Lung (tissue), 12 donors: ENCODE measurements around the gene EIF1. TPM values are rescaled to one million over a fixed set of nuclear protein-coding genes. Genes with fewer than 3 reads are reported as not detected.

ENCODE experiments used
- ATAC-seq: fragments of 200-7000 bp; cut with Tn5 transposase; one replicate; pipeline ENCODE4 v1.9.1; 2020; ENCODE audit warnings: moderate number of reproducible peaks; ENCODE audit not compliant: insufficient read depth, low FRiP score
- DNase-seq, 3 donors: peaks; one replicate each; pipeline ENCODE4 v3.0.0-alpha.2; 2013 to 2017
- H3K27ac ChIP-seq, 2 donors: one replicate each; pipeline ENCODE4 v1.5.1; 2013; ENCODE audit warnings: mild to moderate bottlenecking in 2 of 2, moderate library complexity in 2 of 2, control low read depth in 1 of 2, inconsistent platforms in 1 of 2, low read depth in 1 of 2, low read length in 1 of 2
- H3K27me3 ChIP-seq, 3 donors: one replicate each; pipeline ENCODE4 v1.5.1; 2013; ENCODE audit warnings: low read length in 2 of 3; ENCODE audit not compliant: control insufficient read depth in 3 of 3, insufficient read depth in 3 of 3
- H3K36me3 ChIP-seq, 4 donors: one replicate each; pipeline ENCODE4 v1.5.1; 2013; ENCODE audit warnings: low read length in 4 of 4, mild to moderate bottlenecking in 1 of 4, moderate library complexity in 1 of 4; ENCODE audit not compliant: control insufficient read depth in 4 of 4, insufficient read depth in 4 of 4
- H3K4me1 ChIP-seq, 5 donors: one replicate each; pipeline ENCODE4 v1.5.1; 2013; ENCODE audit warnings: low read length in 5 of 5, mild to moderate bottlenecking in 2 of 5, moderate library complexity in 1 of 5; ENCODE audit not compliant: control insufficient read depth in 5 of 5, insufficient read depth in 5 of 5
- H3K4me3 ChIP-seq: one replicate; pipeline ENCODE4 v1.5.1; 2013; ENCODE audit warnings: mild to moderate bottlenecking, control low read depth, moderate library complexity
- H3K9ac ChIP-seq, 2 donors: one replicate each; pipeline ENCODE4 v1.5.1; 2013; ENCODE audit warnings: low read length in 2 of 2, control low read depth in 1 of 2; ENCODE audit not compliant: insufficient read depth in 1 of 2
- H3K9me3 ChIP-seq, 4 donors: one replicate each; pipeline ENCODE4 v1.5.1; 2013; ENCODE audit warnings: low read length in 3 of 4, mild to moderate bottlenecking in 1 of 4, moderate library complexity in 1 of 4; ENCODE audit not compliant: control insufficient read depth in 4 of 4, insufficient read depth in 3 of 4
- WGBS, 2 donors: extraction: QIAGEN DNeasy Blood & Tissue Kit; methylation state at CpG; one replicate each; pipeline ENCODE4 v1.1.7; 2013; 5-methylcytosine and 5-hydroxymethylcytosine counted together
- polyA plus RNA-seq, 2 donors: library from polyadenylated mRNA; stranded (reverse); fragments of 200-250 nt; gene quantifications; one replicate each; pipeline ENCODE4 v1.2.1, GENCODE V29; 2013
- total RNA-seq, 2 donors: library from RNA; depleted of rRNA in 1 of 2; stranded (reverse); fragments of >200 nt in 1 of 2; gene quantifications; one replicate each; pipeline ENCODE4 v1.2.1, GENCODE V29; 2014 to 2021
- TF ChIP-seq, protein P1 (sequence below): IDR thresholded peaks from 2 replicates; pipeline ENCODE4 v1.5.1; 2012; ENCODE audit warnings: mild to moderate bottlenecking; ENCODE audit errors: control extremely low read depth, extremely low read depth
- donor health status: control.
- donor health status: control.
- donor health status: Bipolar disorder and iron deficiency.
- donor health status: healthy.
- donor health status: DM: yes; HTN: yes; CAD: no.

EIF1 gene
- total and polyA plus RNA-seq, 4 donors, result 381 to 872 (median 676) TPM

DNA sequence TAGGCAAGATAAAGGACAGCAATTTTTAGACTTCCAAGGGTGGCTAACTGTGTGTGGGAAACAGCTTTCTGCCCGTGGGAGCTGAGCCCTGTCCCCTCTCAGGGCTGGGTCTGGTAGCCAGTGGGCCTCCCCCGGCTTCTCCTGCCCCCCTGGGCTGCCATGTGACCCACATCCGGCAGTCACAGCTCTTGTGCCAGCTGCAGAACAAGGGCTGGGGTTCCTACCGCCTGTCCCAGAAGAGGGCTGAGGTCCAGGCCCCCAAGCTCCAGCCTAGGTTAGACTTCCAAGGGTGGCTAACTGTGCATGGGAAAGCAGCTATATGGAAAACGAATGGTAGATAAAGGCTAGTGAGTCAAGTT, 29.6 kb downstream of the EIF1 start:
- peaks cover 0 to 2% (median 0%) of the 10 kb centered on the region in 3 donors for H3K27me3 ChIP-seq
- H3K4me3 ChIP-seq, result no peak overlapping the region
- no peaks in the 10 kb centered on the region for H3K36me3 ChIP-seq
- H3K4me1 ChIP-seq, result no peaks in the 10 kb centered on the region
- 62 to 78% methylated on average over 5 of the region's 5 CpGs for WGBS, 2 donors
- H3K9me3 ChIP-seq, result no peaks in the 10 kb centered on the region
- no peak overlapping the region for H3K9ac ChIP-seq
- no peak overlapping the region for H3K27ac ChIP-seq
- ATAC-seq, result no peak
- TF ChIP-seq, protein P1, sequence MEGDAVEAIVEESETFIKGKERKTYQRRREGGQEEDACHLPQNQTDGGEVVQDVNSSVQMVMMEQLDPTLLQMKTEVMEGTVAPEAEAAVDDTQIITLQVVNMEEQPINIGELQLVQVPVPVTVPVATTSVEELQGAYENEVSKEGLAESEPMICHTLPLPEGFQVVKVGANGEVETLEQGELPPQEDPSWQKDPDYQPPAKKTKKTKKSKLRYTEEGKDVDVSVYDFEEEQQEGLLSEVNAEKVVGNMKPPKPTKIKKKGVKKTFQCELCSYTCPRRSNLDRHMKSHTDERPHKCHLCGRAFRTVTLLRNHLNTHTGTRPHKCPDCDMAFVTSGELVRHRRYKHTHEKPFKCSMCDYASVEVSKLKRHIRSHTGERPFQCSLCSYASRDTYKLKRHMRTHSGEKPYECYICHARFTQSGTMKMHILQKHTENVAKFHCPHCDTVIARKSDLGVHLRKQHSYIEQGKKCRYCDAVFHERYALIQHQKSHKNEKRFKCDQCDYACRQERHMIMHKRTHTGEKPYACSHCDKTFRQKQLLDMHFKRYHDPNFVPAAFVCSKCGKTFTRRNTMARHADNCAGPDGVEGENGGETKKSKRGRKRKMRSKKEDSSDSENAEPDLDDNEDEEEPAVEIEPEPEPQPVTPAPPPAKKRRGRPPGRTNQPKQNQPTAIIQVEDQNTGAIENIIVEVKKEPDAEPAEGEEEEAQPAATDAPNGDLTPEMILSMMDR, result no peak
- no peak for DNase-seq

DNA sequence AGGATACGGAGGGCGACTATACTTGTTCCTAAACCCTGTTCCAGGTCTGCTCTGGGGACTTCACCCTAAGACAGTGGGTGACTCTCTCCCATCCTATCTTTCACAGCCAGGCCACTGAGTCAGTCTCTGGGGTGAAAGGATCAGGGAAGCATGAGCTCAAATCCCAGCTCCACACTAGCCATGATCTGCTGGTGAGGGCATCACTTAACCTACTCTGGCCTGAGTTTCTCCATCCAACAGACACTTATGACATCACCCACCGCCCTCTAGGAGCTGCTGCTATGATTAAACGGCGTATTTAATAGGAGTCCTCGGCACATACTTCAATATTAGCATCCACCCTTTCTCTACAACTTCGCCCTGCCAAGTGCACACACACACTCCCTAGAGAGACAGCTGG, 33.5 kb downstream of the EIF1 start:
- Histone ChIP-seq H3K9ac (no peak overlapping the region), H3K27me3 (no peaks in the 10 kb centered on the region), H3K27ac (no peak overlapping the region), H3K9me3 (no peaks in the 10 kb centered on the region), H3K4me1 (no peaks in the 10 kb centered on the region), H3K4me3 (no peak overlapping the region), H3K36me3 (no peaks in the 10 kb centered on the region)
- 90% methylated on average over 7 of the region's 7 CpGs for WGBS, 2 donors
- DNase-seq, result no peak
- TF ChIP-seq, protein P1, result no peak
- no peak for ATAC-seq

DNA sequence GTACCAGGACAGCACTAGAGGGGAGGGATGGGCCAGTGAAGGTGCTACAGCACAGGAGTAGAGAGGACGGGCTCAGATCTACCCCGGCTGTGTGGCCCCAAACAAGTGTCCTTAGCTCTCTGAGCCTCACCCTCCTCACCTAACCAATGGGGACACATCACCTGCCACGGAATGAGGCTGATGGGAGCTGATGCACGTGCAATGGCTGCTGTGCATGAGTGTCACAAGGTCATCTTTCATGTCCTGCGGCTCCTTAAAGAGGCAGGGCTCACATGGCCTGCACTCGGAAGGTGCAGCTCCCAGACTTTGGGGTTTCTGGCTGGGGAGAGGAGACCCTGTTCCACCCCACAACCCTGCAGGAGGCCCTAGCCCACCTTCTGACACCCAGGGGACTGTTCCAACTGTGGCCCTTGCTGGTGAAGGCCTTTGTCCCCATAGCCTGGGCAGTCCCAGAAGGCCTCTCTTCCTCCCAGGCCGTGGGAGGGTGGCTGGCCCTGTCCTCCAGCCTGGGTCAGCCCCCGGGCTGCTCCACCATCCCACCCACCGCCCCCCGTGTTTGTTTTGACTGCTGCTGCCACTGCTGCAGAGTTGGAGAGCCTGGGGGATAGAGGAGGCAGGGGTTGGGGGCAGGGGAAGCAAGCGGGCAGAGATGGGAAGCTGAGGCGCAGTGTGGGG, 35.3 kb downstream of the EIF1 start:
- no peak for ATAC-seq
- Histone ChIP-seq H3K9ac (no peak overlapping the region), H3K9me3 (no peaks in the 10 kb centered on the region), H3K36me3 (no peaks in the 10 kb centered on the region), H3K27ac (no peak overlapping the region), H3K27me3 (no peaks in the 10 kb centered on the region), H3K4me3 (no peak overlapping the region), H3K4me1 (no peaks in the 10 kb centered on the region)
- TF ChIP-seq, protein P1, result no peak
- WGBS, 2 donors, result 76 to 81% methylated on average over 12 of the region's 12 CpGs
- DNase-seq, result no peak

- Histone ChIP-seq H3K27ac (no peak overlapping the region), H3K9ac (no peak overlapping the region), H3K9me3 (no peaks in the 10 kb centered on the region), H3K36me3 (no peaks in the 10 kb centered on the region), H3K4me1 (no peaks in the 10 kb centered on the region), H3K4me3 (no peak overlapping the region), H3K27me3 (no peaks in the 10 kb centered on the region)
- DNase-seq (peak in 1 of 3 donors; percentile 11), ATAC-seq (no peak)
- 70 to 83% methylated on average over 13 to 17 of the region's 17 CpGs for WGBS, 2 donors
- TF ChIP-seq, protein P1, result no peak
Observed at GRCh38 chr17:41724476-41725050, 35.9 kb downstream of the EIF1 start.
